Activated naive CD8-positive, alpha-beta T cell treated with anti-CD3 and anti-CD28 coated beads, Interleukin-2, amount 50 U/mL, for 24 hours (primary cell): Measurements from ENCODE around the gene PLXNB2.

Experiments used
- ATAC-seq: fragments of 150-1000 bp; cut with Tn5 transposase; one replicate; pipeline ENCODE4 v1.10.0; 2021
- DNase-seq: peaks from one replicate; pipeline ENCODE4 v3.0.0; 2021
- H3K27ac Mint-ChIP-seq: one replicate; pipeline ENCODE4 v1.8.0; 2021; ENCODE audit warnings: mild to moderate bottlenecking, mixed read lengths
- H3K27me3 Mint-ChIP-seq: one replicate; pipeline ENCODE4 v1.8.0; 2021; ENCODE audit warnings: mixed read lengths
- H3K36me3 Mint-ChIP-seq: one replicate; pipeline ENCODE4 v1.8.0; 2021; ENCODE audit warnings: low read depth, mixed read lengths
- H3K4me1 Mint-ChIP-seq: one replicate; pipeline ENCODE4 v1.8.0; 2021; ENCODE audit warnings: mixed read lengths
- H3K4me3 Mint-ChIP-seq: one replicate; pipeline ENCODE4 v1.8.0; 2021; ENCODE audit warnings: mild to moderate bottlenecking, moderate library complexity, mixed read lengths
- H3K9me3 Mint-ChIP-seq: one replicate; pipeline ENCODE4 v1.8.0; 2021; ENCODE audit warnings: mixed read lengths

Gene PLXNB2

GRCh38 chr22:50266994-50267393 lies 40.5 kb downstream of the PLXNB2 start:
- H3K9me3 Mint-ChIP-seq: no peaks in the 10 kb centered on the region
- no peak overlapping the region for H3K27ac Mint-ChIP-seq
- H3K4me3 Mint-ChIP-seq: no peak overlapping the region
- no peaks in the 10 kb centered on the region for H3K36me3 Mint-ChIP-seq
- peaks cover 12% of the 10 kb centered on the region for H3K27me3 Mint-ChIP-seq
- ATAC-seq: no peak
- peaks cover 15% of the 10 kb centered on the region for H3K4me1 Mint-ChIP-seq
- DNase-seq: no peak

GRCh38 chr22:50264946-50265669 lies 42.3 kb downstream of the PLXNB2 start:
- Mint-ChIP-seq H3K4me3 (no peak overlapping the region), H3K27ac (no peak overlapping the region), H3K9me3 (no peaks in the 10 kb centered on the region), H3K36me3 (no peaks in the 10 kb centered on the region), H3K4me1 (peaks cover 9% of the 10 kb centered on the region), H3K27me3 (peaks cover 11% of the 10 kb centered on the region)
- ATAC-seq: no peak
- DNase-seq: no peak

GRCh38 chr22:50264104-50264745 lies 43.2 kb downstream of the PLXNB2 start:
- peaks cover 14% of the 10 kb centered on the region for H3K27me3 Mint-ChIP-seq
- ATAC-seq (no peak), DNase-seq (no peak)
- no peak overlapping the region for H3K27ac Mint-ChIP-seq
- no peaks in the 10 kb centered on the region for H3K9me3 Mint-ChIP-seq
- H3K4me1 Mint-ChIP-seq: peaks cover 9% of the 10 kb centered on the region
- H3K4me3 Mint-ChIP-seq: no peak overlapping the region
- no peaks in the 10 kb centered on the region for H3K36me3 Mint-ChIP-seq

DNA sequence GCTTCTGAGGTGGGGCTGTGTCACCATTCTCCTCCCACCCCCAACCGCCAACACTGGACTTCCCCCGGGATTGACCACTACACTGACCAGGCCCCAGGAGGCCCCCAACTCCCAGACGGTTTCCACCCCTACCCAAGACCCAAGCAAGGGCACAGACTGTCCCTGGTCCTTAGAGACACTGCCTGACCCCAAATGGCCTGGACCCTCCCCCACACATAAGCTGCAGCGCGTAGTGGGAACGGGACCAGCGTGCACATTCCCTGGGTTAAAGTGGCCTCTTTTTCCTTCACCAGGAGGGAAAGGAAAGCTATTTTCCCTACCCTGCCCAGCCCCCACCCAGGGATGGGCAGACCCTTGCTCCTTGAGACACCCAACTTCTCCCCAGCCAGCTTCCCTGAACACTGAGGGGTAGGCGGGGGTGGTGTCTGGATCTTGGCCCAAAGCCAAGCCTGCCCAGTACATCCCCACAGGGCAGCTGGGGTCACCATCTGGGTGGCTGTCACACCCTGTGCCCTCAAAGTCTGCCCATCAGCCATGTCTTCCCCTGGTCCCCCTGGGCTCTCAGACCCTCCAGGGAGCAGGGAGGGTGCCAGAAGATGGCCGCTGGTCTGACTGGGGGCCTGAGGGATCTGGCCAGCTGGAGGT lies 44.4 kb downstream of the PLXNB2 start:
- H3K4me1 Mint-ChIP-seq: peaks cover 5% of the 10 kb centered on the region
- H3K4me3 Mint-ChIP-seq: no peak overlapping the region
- H3K27me3 Mint-ChIP-seq: peaks cover 21% of the 10 kb centered on the region
- H3K9me3 Mint-ChIP-seq: no peaks in the 10 kb centered on the region
- H3K27ac Mint-ChIP-seq: no peak overlapping the region
- ATAC-seq: no peak
- no peaks in the 10 kb centered on the region for H3K36me3 Mint-ChIP-seq
- no peak for DNase-seq

- no peak for DNase-seq
- H3K4me1 Mint-ChIP-seq: peaks cover 5% of the 10 kb centered on the region
- H3K27me3 Mint-ChIP-seq: peaks cover 21% of the 10 kb centered on the region
- H3K9me3 Mint-ChIP-seq: no peaks in the 10 kb centered on the region
- H3K4me3 Mint-ChIP-seq: peak overlapping the region; percentile 43
- ATAC-seq: no peak
- no peak overlapping the region for H3K27ac Mint-ChIP-seq
- no peaks in the 10 kb centered on the region for H3K36me3 Mint-ChIP-seq
Observed at GRCh38 chr22:50262460-50262911, 45.0 kb downstream of the PLXNB2 start.

DNA sequence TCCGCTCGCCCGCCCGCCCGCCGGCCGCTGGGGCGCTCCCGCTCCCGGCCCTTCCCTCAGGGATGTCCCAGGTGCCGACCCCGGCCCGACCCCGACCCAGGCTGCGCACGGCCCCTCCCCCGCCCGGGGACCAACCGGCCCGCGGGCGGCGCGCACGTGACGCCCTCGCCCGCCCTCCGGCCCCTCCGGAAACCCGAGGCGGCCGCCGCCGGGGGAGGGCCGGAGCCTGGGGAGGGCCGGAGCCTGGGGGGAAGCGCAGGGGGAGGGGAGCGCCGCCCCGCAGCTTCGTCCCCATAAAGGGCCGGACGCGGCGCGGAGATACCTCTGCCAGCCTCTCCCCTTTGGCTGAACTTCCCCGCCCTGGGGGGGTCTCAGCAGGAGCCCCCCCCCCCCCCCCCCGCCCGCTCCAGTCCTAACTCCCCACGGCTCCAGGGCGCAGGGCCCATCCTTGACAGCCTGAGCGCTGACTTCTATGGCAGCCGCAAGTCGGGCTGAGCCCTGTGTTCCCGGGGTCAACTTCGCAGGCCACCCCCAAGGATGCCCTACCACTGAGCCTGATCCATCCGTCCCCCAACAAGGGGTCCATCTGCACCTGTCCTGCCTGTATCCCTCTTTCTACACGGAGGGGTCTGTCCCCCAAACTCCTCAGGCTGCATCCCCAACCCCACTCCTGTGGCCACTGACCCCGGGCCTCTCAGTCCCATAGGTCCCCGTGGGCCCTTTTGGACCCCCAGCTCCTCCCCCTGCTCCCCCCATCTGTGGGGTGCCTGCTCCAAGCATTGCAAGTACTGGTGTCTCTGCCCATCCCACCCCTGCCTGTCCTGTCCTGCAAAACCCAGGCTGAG lies 45.6 kb downstream of the PLXNB2 start, which contains the start of gene MAPK12:
Gene MAPK12, minus strand, starts transcription at position 69 of the 845 bp plus-strand sequence. CDS start 174 bp downstream, outside the sequence.
- DNase-seq (no peak), ATAC-seq (no peak)
- H3K4me1 Mint-ChIP-seq: peaks cover 5% of the 10 kb centered on the region
- H3K9me3 Mint-ChIP-seq: no peaks in the 10 kb centered on the region
- no peak within 1 kb of the TSS for H3K27ac Mint-ChIP-seq
- H3K4me3 Mint-ChIP-seq: peak within 1 kb of the TSS; percentile 46
- H3K27me3 Mint-ChIP-seq: peaks cover 21% of the 10 kb centered on the region
- no peaks in the 10 kb centered on the region for H3K36me3 Mint-ChIP-seq

GRCh38 chr22:50260801-50261614 lies 46.4 kb downstream of the PLXNB2 start:
- peaks cover 5% of the 10 kb centered on the region for H3K4me1 Mint-ChIP-seq
- no peak overlapping the region for H3K27ac Mint-ChIP-seq
- no peaks in the 10 kb centered on the region for H3K36me3 Mint-ChIP-seq
- no peaks in the 10 kb centered on the region for H3K9me3 Mint-ChIP-seq
- peak; percentile 42 for ATAC-seq
- H3K4me3 Mint-ChIP-seq: peak overlapping the region; percentile 46
- peak; percentile 48 for DNase-seq
- H3K27me3 Mint-ChIP-seq: peaks cover 21% of the 10 kb centered on the region

DNA sequence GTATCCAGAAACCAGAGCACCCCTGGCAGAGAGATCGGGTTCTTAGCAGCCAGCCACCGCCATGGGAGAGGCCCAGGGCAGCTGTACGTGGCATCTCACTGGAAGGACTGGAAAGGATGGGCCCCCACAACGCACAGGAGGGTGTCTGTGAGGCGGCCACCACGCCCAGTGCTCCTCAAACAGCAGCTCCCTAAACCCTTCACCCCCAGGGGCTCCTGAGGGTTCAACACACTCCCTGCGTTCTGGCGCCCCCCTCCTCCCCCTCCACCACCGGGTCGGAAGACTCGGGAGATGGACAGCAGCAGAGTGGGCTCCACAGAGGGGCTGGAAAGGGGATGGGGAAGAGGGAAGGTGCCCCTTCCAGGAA lies 47.0 kb downstream of the PLXNB2 start:
- H3K4me1 Mint-ChIP-seq: peaks cover 5% of the 10 kb centered on the region
- no peaks in the 10 kb centered on the region for H3K9me3 Mint-ChIP-seq
- no peaks in the 10 kb centered on the region for H3K36me3 Mint-ChIP-seq
- peaks cover 21% of the 10 kb centered on the region for H3K27me3 Mint-ChIP-seq
- peak overlapping the region; percentile 46 for H3K4me3 Mint-ChIP-seq
- H3K27ac Mint-ChIP-seq: no peak overlapping the region
- no peak for ATAC-seq
- DNase-seq: no peak

GRCh38 chr22:50259302-50259701 lies 48.1 kb downstream of the PLXNB2 start:
- no peak overlapping the region for H3K4me3 Mint-ChIP-seq
- H3K4me1 Mint-ChIP-seq: peaks cover 5% of the 10 kb centered on the region
- peaks cover 21% of the 10 kb centered on the region for H3K27me3 Mint-ChIP-seq
- H3K9me3 Mint-ChIP-seq: no peaks in the 10 kb centered on the region
- no peaks in the 10 kb centered on the region for H3K36me3 Mint-ChIP-seq
- DNase-seq: no peak
- H3K27ac Mint-ChIP-seq: no peak overlapping the region
- ATAC-seq: no peak

DNA sequence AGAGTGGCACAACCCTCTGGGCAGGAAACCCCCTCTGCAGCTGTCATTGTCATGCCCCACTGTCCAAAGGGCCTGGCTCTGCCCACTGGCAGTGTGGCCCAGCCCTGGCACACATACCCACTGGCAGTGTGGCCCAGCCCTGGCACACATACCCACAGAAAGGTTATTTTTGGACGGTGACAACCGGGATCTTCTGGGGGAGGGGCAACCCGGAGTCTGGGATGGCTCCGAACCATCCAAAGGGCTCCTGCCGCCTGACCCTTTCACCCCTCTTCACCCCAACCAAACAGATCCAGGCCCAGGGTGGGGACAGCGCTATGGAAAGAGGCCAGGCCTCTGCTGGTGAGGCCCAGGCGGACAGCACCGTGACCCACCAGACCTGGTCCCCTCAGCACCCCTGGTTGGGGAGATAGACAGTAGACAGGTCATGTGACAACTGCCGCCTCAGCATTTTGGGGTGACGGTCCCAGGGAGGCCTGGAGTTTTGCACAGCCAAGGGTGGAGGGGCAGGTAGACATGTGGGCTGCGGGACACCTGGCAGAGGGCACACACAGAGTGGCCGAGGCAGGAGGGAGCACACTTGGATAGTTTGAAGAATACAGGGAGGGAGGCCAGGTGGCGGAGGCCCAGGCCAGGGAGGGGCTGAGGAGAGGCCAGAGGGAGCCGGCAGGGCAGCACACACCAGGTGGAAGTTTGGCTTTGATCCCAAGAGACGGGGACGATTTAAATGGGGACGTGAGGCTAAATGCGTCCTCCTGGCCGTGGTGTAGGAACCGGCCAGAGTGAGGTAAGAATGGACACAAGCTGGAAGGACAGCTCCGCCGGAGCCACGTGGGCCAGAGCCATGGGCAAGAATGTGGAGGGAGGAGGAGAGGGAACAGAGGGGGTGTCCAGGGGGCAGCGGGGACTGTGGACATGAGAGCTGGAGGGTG lies 48.8 kb downstream of the PLXNB2 start:
- Mint-ChIP-seq H3K27ac (no peak overlapping the region), H3K9me3 (no peaks in the 10 kb centered on the region), H3K4me1 (peaks cover 5% of the 10 kb centered on the region), H3K4me3 (no peak overlapping the region), H3K36me3 (no peaks in the 10 kb centered on the region), H3K27me3 (peaks cover 21% of the 10 kb centered on the region)
- DNase-seq (no peak), ATAC-seq (no peak)

- H3K4me3 Mint-ChIP-seq: no peak overlapping the region
- H3K27ac Mint-ChIP-seq: no peak overlapping the region
- H3K4me1 Mint-ChIP-seq: peaks cover 5% of the 10 kb centered on the region
- no peaks in the 10 kb centered on the region for H3K9me3 Mint-ChIP-seq
- no peak for ATAC-seq
- DNase-seq: no peak
- peaks cover 17% of the 10 kb centered on the region for H3K27me3 Mint-ChIP-seq
- H3K36me3 Mint-ChIP-seq: no peaks in the 10 kb centered on the region
Observed at GRCh38 chr22:50257451-50258360, 49.7 kb downstream of the PLXNB2 start.

GRCh38 chr22:50257041-50257440 lies 50.4 kb downstream of the PLXNB2 start:
- H3K9me3 Mint-ChIP-seq: no peaks in the 10 kb centered on the region
- H3K27ac Mint-ChIP-seq: no peak overlapping the region
- peaks cover under 1% of the 10 kb centered on the region for H3K4me1 Mint-ChIP-seq
- no peak for DNase-seq
- H3K4me3 Mint-ChIP-seq: no peak overlapping the region
- no peak for ATAC-seq
- H3K36me3 Mint-ChIP-seq: no peaks in the 10 kb centered on the region
- H3K27me3 Mint-ChIP-seq: peaks cover 11% of the 10 kb centered on the region
